DND-41 (cell line): ENCODE results near the gene PCLAF.

ENCODE experiments used
- ATAC-seq: fragments of 200-7000 bp; cut with Tn5 transposase; 3 replicates; pipeline ENCODE4 v1.9.1; 2021; ENCODE audit warnings: low read depth; ENCODE audit not compliant: insufficient read depth
- DNase-seq: peaks from one replicate; pipeline ENCODE4 v3.0.0-alpha.2; 2020
- H2AFZ ChIP-seq: 2 replicates; pipeline ENCODE4 v1.6.0; 2012; ENCODE audit warnings: low read depth, low read length
- H3K27ac ChIP-seq: 2 replicates; pipeline ENCODE4 v1.5.1; 2012; ENCODE audit warnings: low read length, inconsistent platforms
- H3K27me3 ChIP-seq: fragments of 200-600 bp; sonication (generic); 2 replicates; pipeline ENCODE4 v1.6.0; 2012; ENCODE audit warnings: low read length, mild to moderate bottlenecking, inconsistent platforms; ENCODE audit not compliant: insufficient read depth, poor library complexity
- H3K36me3 ChIP-seq: 2 replicates; pipeline ENCODE4 v1.5.1; 2012; ENCODE audit warnings: low read length, inconsistent platforms; ENCODE audit not compliant: insufficient read depth
- H3K4me1 ChIP-seq: 2 replicates; pipeline ENCODE4 v1.5.1; 2012; ENCODE audit warnings: mild to moderate bottlenecking, low read length; ENCODE audit not compliant: insufficient read depth
- H3K4me2 ChIP-seq: 2 replicates; pipeline ENCODE4 v1.6.0; 2012; ENCODE audit warnings: mild to moderate bottlenecking, moderate library complexity, low read length, inconsistent platforms; ENCODE audit not compliant: insufficient read depth
- H3K4me3 ChIP-seq, 2 experiments: fragments of 200-600 bp in 1 of 2; shearing (Covaris generic) in 1 of 2; 2 replicates each; pipeline ENCODE4 v1.5.1; 2012 to 2016; ENCODE audit warnings: inconsistent platforms in 2 of 2, low read length in 2 of 2, mild to moderate bottlenecking in 2 of 2, low read depth in 1 of 2, moderate library complexity in 1 of 2
- H3K79me2 ChIP-seq: 2 replicates; pipeline ENCODE4 v1.6.0; 2012; ENCODE audit warnings: low read length, inconsistent platforms; ENCODE audit not compliant: insufficient read depth
- H3K9ac ChIP-seq: 2 replicates; pipeline ENCODE4 v1.6.0; 2012; ENCODE audit warnings: low read depth, mild to moderate bottlenecking, inconsistent platforms, low read length, moderate library complexity
- H3K9me3 ChIP-seq: 2 replicates; pipeline ENCODE4 v1.5.1; 2012; ENCODE audit warnings: low read length, moderate library complexity, mild to moderate bottlenecking, inconsistent platforms; ENCODE audit not compliant: insufficient read depth, severe bottlenecking
- H4K20me1 ChIP-seq: 2 replicates; pipeline ENCODE4 v1.6.0; 2012; ENCODE audit warnings: low read length; ENCODE audit not compliant: insufficient read depth
- EZH2 ChIP-seq: IDR thresholded peaks from 3 replicates; pipeline ENCODE4 v1.6.1; 2012; ENCODE audit warnings: borderline replicate concordance, low read depth, mild to moderate bottlenecking, moderate library complexity, low read length, inconsistent platforms; ENCODE audit not compliant: severe bottlenecking
- TF ChIP-seq, protein P1 (sequence below): IDR thresholded peaks from 2 replicates; pipeline ENCODE4 v1.5.1; 2012; ENCODE audit warnings: borderline replicate concordance, low read length, moderate library complexity, mild to moderate bottlenecking; ENCODE audit not compliant: poor library complexity, severe bottlenecking; ENCODE audit errors: extremely low read depth

Gene PCLAF

GRCh38 chr15:64340355-64340754 lies 40.9 kb downstream of the PCLAF start:
- ATAC-seq: no peak
- TF ChIP-seq EZH2: no peak
- TF ChIP-seq, protein P1, sequence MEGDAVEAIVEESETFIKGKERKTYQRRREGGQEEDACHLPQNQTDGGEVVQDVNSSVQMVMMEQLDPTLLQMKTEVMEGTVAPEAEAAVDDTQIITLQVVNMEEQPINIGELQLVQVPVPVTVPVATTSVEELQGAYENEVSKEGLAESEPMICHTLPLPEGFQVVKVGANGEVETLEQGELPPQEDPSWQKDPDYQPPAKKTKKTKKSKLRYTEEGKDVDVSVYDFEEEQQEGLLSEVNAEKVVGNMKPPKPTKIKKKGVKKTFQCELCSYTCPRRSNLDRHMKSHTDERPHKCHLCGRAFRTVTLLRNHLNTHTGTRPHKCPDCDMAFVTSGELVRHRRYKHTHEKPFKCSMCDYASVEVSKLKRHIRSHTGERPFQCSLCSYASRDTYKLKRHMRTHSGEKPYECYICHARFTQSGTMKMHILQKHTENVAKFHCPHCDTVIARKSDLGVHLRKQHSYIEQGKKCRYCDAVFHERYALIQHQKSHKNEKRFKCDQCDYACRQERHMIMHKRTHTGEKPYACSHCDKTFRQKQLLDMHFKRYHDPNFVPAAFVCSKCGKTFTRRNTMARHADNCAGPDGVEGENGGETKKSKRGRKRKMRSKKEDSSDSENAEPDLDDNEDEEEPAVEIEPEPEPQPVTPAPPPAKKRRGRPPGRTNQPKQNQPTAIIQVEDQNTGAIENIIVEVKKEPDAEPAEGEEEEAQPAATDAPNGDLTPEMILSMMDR: no peak
- no peaks in the 10 kb centered on the region for H3K27me3 ChIP-seq
- no peak overlapping the region for H3K27ac ChIP-seq
- H3K4me1 ChIP-seq: no peaks in the 10 kb centered on the region
- H3K9ac ChIP-seq: no peak overlapping the region
- H2AFZ ChIP-seq: no peak overlapping the region
- no peaks in the 10 kb centered on the region for H3K9me3 ChIP-seq
- peaks cover 9% of the 10 kb centered on the region for H3K79me2 ChIP-seq
- DNase-seq: no peak
- H3K36me3 ChIP-seq: peaks cover 7% of the 10 kb centered on the region; the same call in 1 of the 2 replicates
- no peak overlapping the region for H3K4me2 ChIP-seq
- H3K4me3 ChIP-seq: no peak overlapping the region
- no peaks in the 10 kb centered on the region for H4K20me1 ChIP-seq

- Histone ChIP-seq H3K4me2 (no peak overlapping the region), H3K4me1 (no peaks in the 10 kb centered on the region), H3K36me3 (peaks cover 7% of the 10 kb centered on the region; the same call in 1 of the 2 replicates)
These were observed 43.5 kb downstream of the PCLAF start for GRCh38 chr15:64337761-64338160.

DNA sequence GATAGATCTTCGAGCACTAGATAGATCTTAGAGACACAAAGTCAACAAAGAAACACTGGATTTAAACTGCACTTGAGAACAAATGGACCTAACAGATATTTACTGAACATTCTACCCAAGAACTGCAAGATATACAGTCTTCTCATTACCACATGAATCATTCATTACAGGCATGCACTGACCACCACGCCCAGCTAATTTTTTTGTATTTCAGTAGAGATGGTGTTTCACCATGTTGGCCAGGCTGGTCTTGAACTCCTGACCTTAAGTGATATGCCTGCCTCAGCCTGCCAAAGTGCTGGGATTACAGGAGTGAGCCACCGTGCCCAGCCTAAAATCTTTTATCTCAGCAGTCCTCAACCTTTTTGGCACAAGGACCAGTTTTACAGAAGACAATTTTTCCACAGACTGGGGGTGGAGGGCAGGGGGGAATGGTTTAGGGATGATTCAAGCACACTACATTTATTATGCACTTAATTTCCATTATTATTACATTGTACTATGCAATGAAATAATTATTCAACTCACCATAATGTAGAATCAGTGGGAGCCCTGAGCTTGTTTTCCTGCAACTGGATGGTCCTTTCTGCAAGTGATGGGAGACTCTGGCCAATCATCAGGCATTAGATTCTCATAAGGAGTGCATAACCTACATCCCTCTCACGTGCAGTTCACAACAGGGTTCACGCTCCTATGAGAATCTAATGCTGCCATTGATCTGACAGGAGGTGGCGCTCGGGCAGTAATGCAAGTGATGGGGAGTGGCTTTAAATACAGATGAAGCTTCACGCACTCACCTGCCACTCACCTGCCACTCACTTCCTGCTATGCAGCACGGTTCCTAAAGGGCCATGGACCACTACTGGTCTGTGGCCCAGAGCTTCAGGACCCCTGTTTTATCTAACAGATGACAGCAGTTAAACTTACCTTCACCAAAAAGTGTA lies 47.0 kb downstream of the PCLAF start:
- Histone ChIP-seq H3K4me2 (no peak overlapping the region), H3K27me3 (no peaks in the 10 kb centered on the region), H4K20me1 (no peaks in the 10 kb centered on the region), H3K4me3 (no peak overlapping the region), H2AFZ (no peak overlapping the region), H3K79me2 (peaks cover 10% of the 10 kb centered on the region; the same call in 1 of the 2 replicates), H3K36me3 (no peaks in the 10 kb centered on the region), H3K27ac (no peak overlapping the region), H3K9ac (no peak overlapping the region), H3K4me1 (no peaks in the 10 kb centered on the region), H3K9me3 (no peaks in the 10 kb centered on the region)
- TF ChIP-seq EZH2: no peak
- TF ChIP-seq, protein P1: no peak
- ATAC-seq: no peak
- no peak for DNase-seq

More at GRCh38 chr15:64337761-64338160, 43.5 kb downstream of the PCLAF start:
- ATAC-seq (no peak), DNase-seq (no peak)
- TF ChIP-seq EZH2: no peak
- TF ChIP-seq, protein P1: no peak
- Histone ChIP-seq H3K4me3 (no peak overlapping the region), H3K27me3 (no peaks in the 10 kb centered on the region), H3K9ac (no peak overlapping the region), H3K27ac (no peak overlapping the region), H2AFZ (no peak overlapping the region), H4K20me1 (no peaks in the 10 kb centered on the region), H3K79me2 (peaks cover 10% of the 10 kb centered on the region; the same call in 1 of the 2 replicates), H3K9me3 (no peaks in the 10 kb centered on the region)
